KG1 (cell line): Measurements from ENCODE around the gene ZFHX3.

ENCODE experiments used
- DNase-seq: peaks from one replicate; lab custom pipeline; 2025; lab: John Stamatoyannopoulos, UW

The ZFHX3 gene

GRCh38 chr16:73068541-73069401 lies 20.8 kb upstream of the ZFHX3 start:
- no peak for DNase-seq

GRCh38 chr16:73067671-73068540 lies 20.0 kb upstream of the ZFHX3 start:
- DNase-seq: no peak

- DNase-seq: no peak
These were observed 19.2 kb upstream of the ZFHX3 start for GRCh38 chr16:73066927-73067670.

GRCh38 chr16:73066331-73066926 lies 18.5 kb upstream of the ZFHX3 start:
- no peak for DNase-seq

GRCh38 chr16:73065632-73066330 lies 17.9 kb upstream of the ZFHX3 start:
- DNase-seq: no peak

GRCh38 chr16:73064994-73065545 lies 17.1 kb upstream of the ZFHX3 start:
- no peak for DNase-seq

GRCh38 chr16:73064212-73064993 lies 16.5 kb upstream of the ZFHX3 start:
- no peak for DNase-seq

GRCh38 chr16:73063854-73064211 lies 15.9 kb upstream of the ZFHX3 start:
- DNase-seq: no peak

- DNase-seq: no peak
These were observed 15.1 kb upstream of the ZFHX3 start for GRCh38 chr16:73062743-73063733.

- DNase-seq: no peak
These were observed 14.2 kb upstream of the ZFHX3 start for GRCh38 chr16:73062001-73062616.

- DNase-seq: no peak
These were observed 13.1 kb upstream of the ZFHX3 start for GRCh38 chr16:73060892-73061490.

- DNase-seq: no peak
These were observed 12.1 kb upstream of the ZFHX3 start for GRCh38 chr16:73059779-73060615.

- no peak for DNase-seq
These were observed 10.9 kb upstream of the ZFHX3 start for GRCh38 chr16:73058616-73059409.

- no peak for DNase-seq
These were observed 10.3 kb upstream of the ZFHX3 start for GRCh38 chr16:73058221-73058615.

- no peak for DNase-seq
These were observed 9.6 kb upstream of the ZFHX3 start for GRCh38 chr16:73057291-73058210.
